Fibroblast of pulmonary artery (primary cell): ENCODE data around the gene PRLR.

Experiments used
- DNase-seq: peaks from one replicate; pipeline ENCODE4 v3.0.0-alpha.2; 2010; ENCODE audit warnings: low read depth
- H3K4me3 ChIP-seq: replicated peaks from 2 replicates; pipeline ENCODE4 v1.5.1; 2011; ENCODE audit warnings: low read depth, mild to moderate bottlenecking, control low read depth, low read length, moderate library complexity
- TF ChIP-seq, protein P1 (sequence below): IDR thresholded peaks from 2 replicates; pipeline ENCODE4 v1.5.1; 2011; ENCODE audit warnings: mild to moderate bottlenecking, control low read depth, low read length, inconsistent platforms; ENCODE audit errors: missing control alignments

PRLR gene

GRCh38 chr5:35094948-35095347, 135.3 kb downstream of the PRLR start:
- H3K4me3 ChIP-seq: no peak overlapping the region
- no peak for DNase-seq
- TF ChIP-seq, protein P1, sequence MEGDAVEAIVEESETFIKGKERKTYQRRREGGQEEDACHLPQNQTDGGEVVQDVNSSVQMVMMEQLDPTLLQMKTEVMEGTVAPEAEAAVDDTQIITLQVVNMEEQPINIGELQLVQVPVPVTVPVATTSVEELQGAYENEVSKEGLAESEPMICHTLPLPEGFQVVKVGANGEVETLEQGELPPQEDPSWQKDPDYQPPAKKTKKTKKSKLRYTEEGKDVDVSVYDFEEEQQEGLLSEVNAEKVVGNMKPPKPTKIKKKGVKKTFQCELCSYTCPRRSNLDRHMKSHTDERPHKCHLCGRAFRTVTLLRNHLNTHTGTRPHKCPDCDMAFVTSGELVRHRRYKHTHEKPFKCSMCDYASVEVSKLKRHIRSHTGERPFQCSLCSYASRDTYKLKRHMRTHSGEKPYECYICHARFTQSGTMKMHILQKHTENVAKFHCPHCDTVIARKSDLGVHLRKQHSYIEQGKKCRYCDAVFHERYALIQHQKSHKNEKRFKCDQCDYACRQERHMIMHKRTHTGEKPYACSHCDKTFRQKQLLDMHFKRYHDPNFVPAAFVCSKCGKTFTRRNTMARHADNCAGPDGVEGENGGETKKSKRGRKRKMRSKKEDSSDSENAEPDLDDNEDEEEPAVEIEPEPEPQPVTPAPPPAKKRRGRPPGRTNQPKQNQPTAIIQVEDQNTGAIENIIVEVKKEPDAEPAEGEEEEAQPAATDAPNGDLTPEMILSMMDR: no peak

- TF ChIP-seq, protein P1: no peak
- no peak overlapping the region for H3K4me3 ChIP-seq
- DNase-seq: no peak
Measured at GRCh38 chr5:35092703-35093102, 137.6 kb downstream of the PRLR start.

- H3K4me3 ChIP-seq: no peak overlapping the region
- TF ChIP-seq, protein P1: no peak
- DNase-seq: no peak
Measured at GRCh38 chr5:35091704-35092103, 138.6 kb downstream of the PRLR start.

GRCh38 chr5:35089334-35090314, 140.7 kb downstream of the PRLR start:
- peak; percentile 81 for DNase-seq
- TF ChIP-seq, protein P1: peak; percentile 90
- no peak overlapping the region for H3K4me3 ChIP-seq

DNA sequence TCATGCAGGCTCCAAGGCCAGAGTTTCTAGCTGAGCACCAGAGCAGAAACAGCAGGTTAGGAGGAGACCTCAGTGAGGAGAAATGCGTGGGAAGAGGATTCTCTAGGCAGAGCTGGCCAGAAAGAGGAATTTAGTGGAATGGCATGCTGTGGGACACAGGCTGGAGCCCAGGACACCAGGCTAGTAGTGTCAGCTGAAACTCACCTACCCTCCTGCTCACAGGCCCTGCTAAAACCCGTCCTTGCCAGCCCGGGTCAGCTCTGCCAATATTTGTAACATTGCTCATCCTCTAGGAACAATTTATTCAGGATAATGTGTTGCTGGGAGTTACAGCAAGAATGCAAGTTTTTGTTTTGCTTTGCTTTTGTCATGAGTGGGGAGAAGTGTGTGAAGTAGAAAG, 142.3 kb downstream of the PRLR start:
- H3K4me3 ChIP-seq: no peak overlapping the region
- peak; percentile 25 for DNase-seq
- TF ChIP-seq, protein P1: no peak

DNA sequence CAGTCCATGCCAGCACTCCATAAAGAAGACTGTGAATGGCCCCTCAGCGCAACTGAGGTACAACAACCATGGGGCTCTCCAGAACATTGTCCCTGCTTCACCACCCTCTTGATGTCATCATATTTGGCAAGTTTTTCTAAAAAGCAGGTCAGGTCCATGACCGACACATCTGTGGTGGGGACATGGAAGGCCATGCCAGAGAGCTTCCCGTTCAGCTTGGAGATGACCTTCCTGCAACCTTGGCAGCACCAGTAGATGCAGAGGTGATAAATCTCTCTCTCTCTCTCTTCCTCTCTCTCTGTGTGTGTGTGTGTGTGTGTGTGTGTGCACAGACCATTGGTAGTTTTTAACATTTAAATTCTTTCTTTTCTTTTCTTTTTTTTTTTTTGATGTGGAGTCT, 147.1 kb downstream of the PRLR start:
- TF ChIP-seq, protein P1: no peak
- no peak overlapping the region for H3K4me3 ChIP-seq
- DNase-seq: no peak

- no peak for DNase-seq
- H3K4me3 ChIP-seq: no peak overlapping the region
- TF ChIP-seq, protein P1: no peak
Measured at GRCh38 chr5:35082530-35082929, 147.8 kb downstream of the PRLR start.
